ENCODE measurements around the gene LRMDA.

LRMDA gene

GRCh38 chr10:75443362-75443761 lies 11.9 kb downstream of the LRMDA start:
- Mint-ChIP-seq H3K27ac (no peak overlapping the region), H3K36me3 (ENCODE audit: low read depth) (peaks cover 42% of the 10 kb centered on the region)

GRCh38 chr10:75444781-75445386 lies 13.5 kb downstream of the LRMDA start:
- H3K4me3 Mint-ChIP-seq: no peak overlapping the region
- peaks cover 43% of the 10 kb centered on the region for H3K4me1 Mint-ChIP-seq
- no peak for DNase-seq
- H3K9me3 Mint-ChIP-seq: peaks cover 62% of the 10 kb centered on the region
- peaks cover 42% of the 10 kb centered on the region for H3K36me3 Mint-ChIP-seq (ENCODE audit: low read depth)
- TF ChIP-seq CTCF (IDR thresholded peaks at IDR 0.05): no peak
- no peak overlapping the region for H3K27ac Mint-ChIP-seq
- H3K27me3 Mint-ChIP-seq (ENCODE audit: low read depth, poor library complexity): peaks cover 8% of the 10 kb centered on the region

More at GRCh38 chr10:75443362-75443761, 11.9 kb downstream of the LRMDA start:
- H3K4me3 Mint-ChIP-seq: no peak overlapping the region
- TF ChIP-seq CTCF (IDR thresholded peaks at IDR 0.05): no peak
- no peak for DNase-seq
- H3K27me3 Mint-ChIP-seq (ENCODE audit: low read depth, poor library complexity): peaks cover 14% of the 10 kb centered on the region
- H3K9me3 Mint-ChIP-seq: peaks cover 63% of the 10 kb centered on the region
- peaks cover 42% of the 10 kb centered on the region for H3K4me1 Mint-ChIP-seq

GRCh38 chr10:75446508-75446907 lies 15.1 kb downstream of the LRMDA start:
- no peak for TF ChIP-seq CTCF (IDR thresholded peaks at IDR 0.05)
- no peak overlapping the region for H3K4me3 Mint-ChIP-seq
- no peak for DNase-seq
- peaks cover 57% of the 10 kb centered on the region for H3K9me3 Mint-ChIP-seq
- H3K27ac Mint-ChIP-seq: no peak overlapping the region
- H3K27me3 Mint-ChIP-seq (ENCODE audit: low read depth, poor library complexity): peaks cover 5% of the 10 kb centered on the region
- peaks cover 42% of the 10 kb centered on the region for H3K36me3 Mint-ChIP-seq (ENCODE audit: low read depth)
- H3K4me1 Mint-ChIP-seq: peaks cover 45% of the 10 kb centered on the region

GRCh38 chr10:75448166-75448565 lies 16.7 kb downstream of the LRMDA start:
- Mint-ChIP-seq H3K36me3 (ENCODE audit: low read depth) (peaks cover 26% of the 10 kb centered on the region), H3K27me3 (ENCODE audit: low read depth, poor library complexity) (peaks cover 5% of the 10 kb centered on the region), H3K4me3 (no peak overlapping the region), H3K9me3 (peaks cover 41% of the 10 kb centered on the region), H3K4me1 (peaks cover 59% of the 10 kb centered on the region), H3K27ac (no peak overlapping the region)
- TF ChIP-seq CTCF (IDR thresholded peaks at IDR 0.05): no peak
- DNase-seq: no peak

GRCh38 chr10:75449382-75450074 lies 18.1 kb downstream of the LRMDA start:
- Mint-ChIP-seq H3K9me3 (peaks cover 29% of the 10 kb centered on the region), H3K36me3 (ENCODE audit: low read depth) (peaks cover 14% of the 10 kb centered on the region), H3K27ac (peak overlapping the region; percentile 70), H3K27me3 (ENCODE audit: low read depth, poor library complexity) (peaks cover 8% of the 10 kb centered on the region), H3K4me1 (peaks cover 71% of the 10 kb centered on the region), H3K4me3 (peak overlapping the region; percentile 63)
- DNase-seq: peak; percentile 12
- no peak for TF ChIP-seq CTCF (IDR thresholded peaks at IDR 0.05)

GRCh38 chr10:75450075-75450445 lies 18.6 kb downstream of the LRMDA start:
- Mint-ChIP-seq H3K36me3 (ENCODE audit: low read depth) (peaks cover 14% of the 10 kb centered on the region), H3K27ac (peak overlapping the region; percentile 70), H3K9me3 (peaks cover 24% of the 10 kb centered on the region), H3K4me1 (peaks cover 71% of the 10 kb centered on the region), H3K27me3 (ENCODE audit: low read depth, poor library complexity) (peaks cover 8% of the 10 kb centered on the region), H3K4me3 (peak overlapping the region; percentile 63)
- no peak for DNase-seq
- no peak for TF ChIP-seq CTCF (IDR thresholded peaks at IDR 0.05)

Data from nephron progenitor cell (in vitro differentiated cells).